AG04449 (cell line): ENCODE results near the gene PAM16.

Experiments used
- CTCF ChIA-PET: fragments of 350-600 bp; formaldehyde crosslinking; extraction: SDS; loops from one replicate; lab custom pipeline; 2021; ENCODE audit warnings: antibody characterized with exemption; lab: Yijun Ruan, JAX
- POLR2A ChIA-PET: fragments of 400-600, 350-600 bp; formaldehyde crosslinking; extraction: SDS; loops from one replicate; lab custom pipeline; 2020; ENCODE audit warnings: antibody characterized with exemption, inconsistent platforms; lab: Yijun Ruan, JAX
- DNase-seq: peaks from one replicate; pipeline ENCODE4 v3.0.0-alpha.2; 2010; ENCODE audit warnings: low read depth, low spot score
- H3K4me3 ChIP-seq: 2 replicates; pipeline ENCODE4 v1.5.1; 2011; ENCODE audit warnings: low read depth, mild to moderate bottlenecking, control low read depth, low read length
- TF ChIP-seq, protein P1 (sequence below): IDR thresholded peaks from one replicate; pipeline ENCODE4 v1.5.1; 2011; ENCODE audit warnings: mild to moderate bottlenecking, moderate library complexity, low read length, control low read depth, inconsistent platforms; ENCODE audit not compliant: insufficient read depth; ENCODE audit errors: missing control alignments

PAM16 gene

DNA sequence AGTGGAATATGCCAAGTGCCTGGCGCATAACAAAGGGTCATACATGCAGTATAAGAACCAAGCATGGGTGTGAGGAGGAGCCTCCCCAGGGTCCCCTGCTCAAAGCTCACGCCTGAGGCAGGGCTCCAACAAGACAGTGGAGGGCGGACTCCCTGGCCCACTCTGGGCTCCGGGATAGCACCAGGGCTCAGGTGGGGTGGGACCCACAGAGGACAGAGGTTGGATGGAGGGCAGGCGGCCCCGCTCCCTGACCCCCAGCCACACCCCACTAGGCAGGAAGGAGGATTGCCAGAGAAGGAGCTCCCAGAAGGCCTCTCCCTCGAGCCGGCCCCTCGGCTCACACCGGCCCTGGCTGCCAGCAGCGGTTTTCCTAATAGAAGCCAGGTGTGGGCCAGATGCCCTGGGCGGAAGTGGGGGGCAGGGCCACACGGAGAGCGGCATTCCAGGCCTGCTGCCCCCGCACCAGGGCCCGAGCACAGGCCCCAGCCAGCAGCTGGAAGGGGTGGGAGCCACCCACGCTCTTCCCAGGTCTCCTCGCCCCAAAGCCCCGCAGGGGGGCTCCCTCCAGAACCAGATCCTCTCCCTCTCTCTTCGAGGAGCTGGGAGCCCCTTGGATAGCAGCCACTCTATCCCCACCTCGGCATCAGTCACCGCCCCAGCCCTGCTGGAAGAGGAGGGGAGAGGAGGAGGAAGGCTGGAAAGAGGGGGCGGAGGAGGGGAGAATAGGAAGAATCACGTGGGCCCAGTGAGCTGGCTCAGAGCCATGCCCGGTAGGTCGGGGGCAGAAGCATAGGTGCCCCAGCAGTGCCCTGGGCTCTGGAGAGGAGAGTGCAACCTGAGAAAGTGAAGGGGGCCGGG, 41.5 kb upstream of the PAM16 start:
- ChIA-PET CTCF (interaction anchor here (0.6 to 23.7 kb wide), 13 partner anchors 10 to 138 kb away, joined by 3 to 389 read pairs (median 3); partner anchors contain the start of gene PAM16), POLR2A (interaction anchor here (0.9 to 2.2 kb wide), 6 partner anchors 10 to 22 kb away, joined by 3 to 28 read pairs (median 5); no protein-coding TSS in a partner anchor)
- TF ChIP-seq, protein P1, sequence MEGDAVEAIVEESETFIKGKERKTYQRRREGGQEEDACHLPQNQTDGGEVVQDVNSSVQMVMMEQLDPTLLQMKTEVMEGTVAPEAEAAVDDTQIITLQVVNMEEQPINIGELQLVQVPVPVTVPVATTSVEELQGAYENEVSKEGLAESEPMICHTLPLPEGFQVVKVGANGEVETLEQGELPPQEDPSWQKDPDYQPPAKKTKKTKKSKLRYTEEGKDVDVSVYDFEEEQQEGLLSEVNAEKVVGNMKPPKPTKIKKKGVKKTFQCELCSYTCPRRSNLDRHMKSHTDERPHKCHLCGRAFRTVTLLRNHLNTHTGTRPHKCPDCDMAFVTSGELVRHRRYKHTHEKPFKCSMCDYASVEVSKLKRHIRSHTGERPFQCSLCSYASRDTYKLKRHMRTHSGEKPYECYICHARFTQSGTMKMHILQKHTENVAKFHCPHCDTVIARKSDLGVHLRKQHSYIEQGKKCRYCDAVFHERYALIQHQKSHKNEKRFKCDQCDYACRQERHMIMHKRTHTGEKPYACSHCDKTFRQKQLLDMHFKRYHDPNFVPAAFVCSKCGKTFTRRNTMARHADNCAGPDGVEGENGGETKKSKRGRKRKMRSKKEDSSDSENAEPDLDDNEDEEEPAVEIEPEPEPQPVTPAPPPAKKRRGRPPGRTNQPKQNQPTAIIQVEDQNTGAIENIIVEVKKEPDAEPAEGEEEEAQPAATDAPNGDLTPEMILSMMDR = no peak
- no peak for DNase-seq
- no peak overlapping the region for H3K4me3 ChIP-seq

DNA sequence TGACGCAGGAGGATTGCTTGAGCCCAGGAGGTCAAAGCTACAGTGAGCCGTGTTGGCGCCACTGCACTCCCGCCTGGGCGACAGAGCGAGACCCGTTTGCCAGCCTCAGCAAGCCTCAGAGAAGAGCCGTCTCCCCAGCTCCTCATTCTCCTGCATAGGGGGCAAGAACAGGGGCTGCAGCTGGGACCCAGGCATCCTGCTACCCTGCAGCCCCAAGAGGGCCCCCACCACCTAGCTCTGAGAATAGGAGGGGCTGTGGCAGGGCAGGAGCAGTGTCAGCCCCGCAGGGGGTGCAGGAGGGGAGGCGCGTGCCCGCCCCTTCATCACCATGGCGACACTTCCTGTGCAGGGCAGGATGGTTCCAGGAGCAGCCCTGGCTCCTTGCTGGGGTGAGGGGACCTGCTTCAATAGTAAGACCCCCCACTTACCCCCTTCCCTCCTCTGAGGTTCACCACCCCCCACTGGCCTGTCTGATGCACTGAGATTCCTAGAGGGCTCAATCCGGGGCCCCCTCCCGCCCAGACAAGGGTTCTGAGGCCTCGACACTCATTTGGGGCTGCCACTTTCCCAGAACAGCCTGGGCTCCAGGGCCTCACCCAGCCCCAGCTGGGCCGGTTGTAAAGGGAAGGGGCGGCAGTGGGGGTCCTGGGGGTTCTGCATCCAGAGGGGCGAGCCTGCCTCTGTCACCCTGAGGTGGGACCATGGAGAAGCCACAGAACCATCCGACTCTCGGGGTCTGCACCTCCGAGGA, 40.7 kb upstream of the PAM16 start:
- TF ChIP-seq, protein P1 = no peak
- ChIA-PET CTCF (interaction anchor here (0.6 to 23.7 kb wide), 7 partner anchors 12 to 137 kb away, joined by 3 to 389 read pairs (median 9); no protein-coding TSS in a partner anchor), POLR2A (interaction anchor here (0.9 to 2.2 kb wide), 5 partner anchors 10 to 19 kb away, joined by 3 to 28 read pairs (median 5); no protein-coding TSS in a partner anchor)
- no peak for DNase-seq
- no peak overlapping the region for H3K4me3 ChIP-seq

DNA sequence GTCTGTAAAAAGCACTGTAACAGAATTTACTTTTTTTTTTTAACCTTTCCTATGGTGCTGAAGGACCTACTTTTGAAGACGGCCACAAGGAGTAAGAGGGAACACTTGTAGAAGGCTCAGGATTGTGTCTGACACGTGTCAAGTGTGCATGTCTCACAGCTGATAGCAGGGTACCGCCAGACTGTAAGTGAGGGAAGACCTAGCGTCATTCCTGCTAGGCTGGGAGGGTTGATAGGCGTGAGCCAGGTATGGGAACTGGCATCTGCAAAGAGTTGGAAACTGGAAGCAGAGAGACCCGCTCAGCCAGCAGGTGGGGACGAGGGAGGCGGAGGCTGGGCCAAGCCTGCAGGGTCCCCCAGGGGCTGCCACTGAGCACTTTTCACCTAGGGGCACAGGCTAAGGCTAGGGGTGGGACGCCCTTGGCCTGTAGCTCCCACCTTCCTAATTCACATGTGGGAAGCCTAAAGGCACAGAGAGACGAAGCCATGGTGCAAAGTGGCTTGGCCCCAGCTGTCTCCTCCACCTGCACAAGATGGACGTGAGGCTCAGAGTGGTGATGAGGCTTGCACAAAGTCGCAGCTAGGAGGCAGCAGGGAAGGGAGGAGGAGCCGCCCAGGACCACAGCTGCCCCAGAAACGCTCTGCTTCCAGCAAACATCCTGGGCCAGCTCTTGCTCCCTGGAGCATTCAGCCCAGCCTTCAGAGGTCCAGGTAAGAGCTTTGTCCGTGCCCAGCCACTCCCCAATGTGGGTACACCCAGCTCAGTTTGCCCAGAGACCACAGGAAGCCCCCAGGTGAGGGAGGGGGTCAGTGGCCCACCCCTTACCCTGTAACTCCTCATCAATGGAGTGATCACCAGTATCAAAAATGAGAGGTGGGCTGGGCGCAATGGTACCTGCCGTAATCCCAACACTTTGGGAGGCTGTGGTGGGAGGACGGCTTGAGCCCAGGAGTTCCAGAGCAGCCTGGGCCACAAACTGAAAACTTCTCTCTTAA, 39.4 kb upstream of the PAM16 start:
- TF ChIP-seq, protein P1 = peak; percentile 8
- POLR2A ChIA-PET = interaction anchor here (3.3 kb wide), 1 partner anchor 18 kb away, joined by 18 read pairs; the partner anchor contains the start of gene VASN
- no peak for DNase-seq
- no peak overlapping the region for H3K4me3 ChIP-seq
- CTCF ChIA-PET = interaction anchor here (0.7 to 23.7 kb wide), 6 partner anchors 13 to 126 kb away, joined by 3 to 389 read pairs (median 12); partner anchors contain the start of gene PAM16

- CTCF ChIA-PET = interaction anchor here (0.7 to 23.7 kb wide), 6 partner anchors 14 to 125 kb away, joined by 3 to 389 read pairs (median 4); partner anchors contain the start of gene PAM16
- DNase-seq = no peak
- POLR2A ChIA-PET = interaction anchor here (3.3 kb wide), 1 partner anchor 17 kb away, joined by 18 read pairs; the partner anchor contains the start of gene VASN
- no peak overlapping the region for H3K4me3 ChIP-seq
- TF ChIP-seq, protein P1 = no peak
Observed at GRCh38 chr16:4389051-4389955, 38.2 kb upstream of the PAM16 start.
